HCT116 (cell line): Measurements from ENCODE around the gene SFXN5. TPM values are rescaled to one million over a fixed set of nuclear protein-coding genes. Genes with fewer than 3 reads are reported as not detected.

Source experiments
- ATAC-seq: fragments of 200-7000 bp; cut with Tn5 transposase; 2 replicates; pipeline ENCODE4 v1.9.1; 2020; ENCODE audit warnings: mild to moderate bottlenecking, moderate library complexity
- BruUV-seq: library from RNA; stranded (reverse); fragments of 400-500 nt; replicated peaks from 2 replicates; lab custom pipeline; 2021; lab: Mats Ljungman, UMichigan
- CTCF ChIA-PET: fragments of 300-600 bp; sonication (Branson Sonifier 250); formaldehyde crosslinking; loops from one replicate; lab custom pipeline; 2021; ENCODE audit warnings: antibody characterized with exemption; lab: Charles Lee
- POLR2A ChIA-PET: fragments of 300-600, 350-600 bp; sonication (Branson Sonifier 250); formaldehyde crosslinking; loops from one replicate; lab custom pipeline; 2021; ENCODE audit warnings: antibody characterized with exemption; lab: Charles Lee
- RAD21 ChIA-PET, 2 experiments: fragments of 300-600 bp; sonication (Branson Sonifier 250); formaldehyde crosslinking; loops; one replicate each; lab custom pipeline; 2023; ENCODE audit warnings: low total read pairs in 2 of 2; ENCODE audit not compliant: uncharacterized antibody in 2 of 2, unreplicated experiment in 2 of 2, low non-redundant PET in 1 of 2; lab: Charles Lee
- DNase-seq: peaks from one replicate; pipeline ENCODE4 v3.0.0-alpha.2; 2010; ENCODE audit warnings: low read depth, low spot score
- H2AFZ ChIP-seq: fragments of 200-600 bp; shearing (Covaris generic), sonication (generic); 2 replicates; pipeline ENCODE4 v1.6.1; 2017; ENCODE audit warnings: low read depth, mixed run types, mixed read lengths, antibody characterized with exemption, low read length; ENCODE audit not compliant: poor library complexity, severe bottlenecking
- H3K27ac ChIP-seq: 2 replicates; pipeline ENCODE4 v1.5.1; 2012; ENCODE audit warnings: low read depth, low read length
- H3K27me3 ChIP-seq: fragments of 200-600 bp; sonication (generic); 2 replicates; pipeline ENCODE4 v1.6.1; 2016; ENCODE audit warnings: mixed run types, low read length, mixed read lengths; ENCODE audit not compliant: insufficient read depth
- H3K36me3 ChIP-seq, 2 experiments: fragments of 200-500 bp in 1 of 2; fragments of 200-600 bp in 1 of 2; sonication (Bioruptor generic) in 1 of 2; sonication (generic) in 1 of 2; 2 replicates each; pipeline versions ENCODE4 v1.5.1 to v1.6.1; 2014 to 2016; ENCODE audit warnings: low read length in 2 of 2, inconsistent platforms in 1 of 2, mixed read lengths in 1 of 2, mixed run types in 1 of 2; ENCODE audit not compliant: insufficient read depth in 2 of 2, control insufficient read depth in 1 of 2
- H3K4me1 ChIP-seq, 2 experiments: fragments of 200-600 bp in 1 of 2; sonication (generic) in 1 of 2; 2 replicates each; pipeline versions ENCODE4 v1.5.1 to v1.6.1; 2012 to 2017; ENCODE audit warnings: low read length in 2 of 2, inconsistent platforms in 1 of 2, mild to moderate bottlenecking in 1 of 2, mixed read lengths in 1 of 2, mixed run types in 1 of 2, moderate library complexity in 1 of 2; ENCODE audit not compliant: insufficient read depth in 2 of 2, control insufficient read depth in 1 of 2
- H3K4me2 ChIP-seq: fragments of 200-600 bp; sonication (generic); 2 replicates; pipeline ENCODE4 v1.6.1; 2017; ENCODE audit warnings: mixed run types, low read length, mixed read lengths
- H3K4me3 ChIP-seq, 2 experiments: fragments of 200-600 bp in 1 of 2; sonication (generic) in 1 of 2; replicated peaks in 1 of 2; 2 replicates each; pipeline ENCODE4 v1.5.1; 2011 to 2016; ENCODE audit warnings: low read length in 2 of 2, control low read depth in 1 of 2, low read depth in 1 of 2, mild to moderate bottlenecking in 1 of 2, mixed read lengths in 1 of 2, mixed run types in 1 of 2
- H3K79me2 ChIP-seq: fragments of 200-600 bp; sonication (generic); 2 replicates; pipeline ENCODE4 v1.6.1; 2017; ENCODE audit warnings: mild to moderate bottlenecking, mixed run types, low read length, moderate library complexity, mixed read lengths; ENCODE audit not compliant: insufficient read depth
- H3K9ac ChIP-seq: fragments of 200-600 bp; sonication (generic); 2 replicates; pipeline ENCODE4 v1.6.1; 2016; ENCODE audit warnings: low read length, mixed read lengths
- H3K9me2 ChIP-seq: fragments of 200-600 bp; sonication (generic), shearing (Covaris generic); 2 replicates; pipeline ENCODE4 v1.6.1; 2017; ENCODE audit warnings: mixed run types, mild to moderate bottlenecking, moderate library complexity; ENCODE audit not compliant: insufficient read depth
- H3K9me3 ChIP-seq, 2 experiments: fragments of 200-500 bp in 1 of 2; fragments of 200-600 bp in 1 of 2; sonication (Bioruptor generic) in 1 of 2; sonication (generic) in 1 of 2; 2 replicates each; pipeline ENCODE4 v1.6.1; 2014 to 2017; ENCODE audit warnings: low read length in 2 of 2, mixed read lengths in 2 of 2, inconsistent platforms in 1 of 2, low read depth in 1 of 2, mild to moderate bottlenecking in 1 of 2, mixed run types in 1 of 2, moderate library complexity in 1 of 2; ENCODE audit not compliant: control insufficient read depth in 1 of 2, insufficient read depth in 1 of 2
- H4K20me1 ChIP-seq: fragments of 200-600 bp; sonication (generic), shearing (Covaris generic); 2 replicates; pipeline ENCODE4 v1.6.1; 2017; ENCODE audit warnings: mixed run types, mild to moderate bottlenecking, moderate library complexity; ENCODE audit not compliant: insufficient read depth
- ATF3 ChIP-seq: IDR thresholded peaks from 2 replicates; pipeline ENCODE4 v1.6.1; 2012
- CEBPB ChIP-seq: IDR thresholded peaks from 2 replicates; pipeline ENCODE4 v1.6.1; 2012; ENCODE audit warnings: low read depth
- EGR1 ChIP-seq: IDR thresholded peaks from 2 replicates; pipeline ENCODE4 v1.6.1; 2012; ENCODE audit warnings: low read depth
- EZH2 ChIP-seq: fragments of 200-600 bp; sonication (generic); IDR thresholded peaks from 2 replicates; pipeline ENCODE4 v1.6.1; 2017; ENCODE audit warnings: antibody characterized with exemption, mixed run types
- REST ChIP-seq: IDR thresholded peaks from 2 replicates; pipeline ENCODE4 v1.6.1; 2012; ENCODE audit warnings: low read depth
- TCF7L2 ChIP-seq: IDR thresholded peaks from 2 replicates; pipeline ENCODE4 v1.7.0; 2011; ENCODE audit warnings: borderline replicate concordance, inconsistent platforms; ENCODE audit not compliant: insufficient read depth, insufficient read length; ENCODE audit errors: extremely low read depth
- YY1 ChIP-seq: IDR thresholded peaks from 2 replicates; pipeline ENCODE4 v1.6.1; 2011; ENCODE audit warnings: low read length, low read depth, moderate library complexity, mild to moderate bottlenecking; ENCODE audit not compliant: insufficient replicate concordance; ENCODE audit errors: extremely low read depth
- intact Hi-C: fragments of 100-400 bp; cut with micrococcal nuclease; formaldehyde crosslinking; loops from 2 replicates; pipeline ENCODE4 v1.10.0; 2022
- total RNA-seq: library from RNA; stranded (reverse); gene quantifications from one replicate; pipeline ENCODE4 v1.2.1, GENCODE V29; 2021; ENCODE audit not compliant: unreplicated experiment
- TF ChIP-seq, protein P1 (sequence below): IDR thresholded peaks from 2 replicates; pipeline ENCODE4 v1.6.1; 2012

The SFXN5 gene
- total RNA-seq, 1 experiment from 2014 or later: 10.0 TPM

- TF ChIP-seq TCF7L2 (no peak), EZH2 (no peak), ATF3 (no peak)
Observed at GRCh38 chr2:72950558-72951255, 120.8 kb downstream of the SFXN5 start (continued).

- Histone ChIP-seq H3K4me2 (no peak overlapping the region), H3K4me1 (no peaks in the 10 kb centered on the region), H3K9me2 (no peaks in the 10 kb centered on the region), H3K36me3 (no peaks in the 10 kb centered on the region), H3K4me3 (no peak overlapping the region), H3K9me3 (no peaks in the 10 kb centered on the region), H3K9ac (no peak overlapping the region), H3K27ac (no peak overlapping the region), H4K20me1 (no peaks in the 10 kb centered on the region), H3K27me3 (no peaks in the 10 kb centered on the region), H2AFZ (no peak overlapping the region), H3K79me2 (no peaks in the 10 kb centered on the region)
- intact Hi-C loops: no loop called here
- ChIA-PET RAD21 (interaction anchor here in 1 of 2 experiments (0.6 kb wide), 1 partner anchor 13 kb away, joined by 3 read pairs; no protein-coding TSS in a partner anchor), CTCF (no interaction called here), POLR2A (no interaction called here)
- no peak for TF ChIP-seq REST
- no peak for TF ChIP-seq CEBPB
- no peak for TF ChIP-seq EGR1
- TF ChIP-seq, protein P1, sequence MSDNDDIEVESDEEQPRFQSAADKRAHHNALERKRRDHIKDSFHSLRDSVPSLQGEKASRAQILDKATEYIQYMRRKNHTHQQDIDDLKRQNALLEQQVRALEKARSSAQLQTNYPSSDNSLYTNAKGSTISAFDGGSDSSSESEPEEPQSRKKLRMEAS: no peak
- no peak for TF ChIP-seq YY1
- ATAC-seq (no peak), DNase-seq (no peak)
- no TSS peak for BruUV-seq
Observed at GRCh38 chr2:72949642-72950041, 121.9 kb downstream of the SFXN5 start.
